Activated effector memory CD4-positive, alpha-beta T cell treated with Interleukin-2 at 50 U/mL for 16 hours (primary cell): ENCODE measurements around the gene OCSTAMP.

ENCODE experiments used
- DNase-seq: peaks from one replicate; pipeline ENCODE4 v3.0.0-alpha.2; 2020

Gene OCSTAMP

GRCh38 chr20:46551522-46552381 lies 1.3 kb upstream of the OCSTAMP start:
- no peak for DNase-seq

DNA sequence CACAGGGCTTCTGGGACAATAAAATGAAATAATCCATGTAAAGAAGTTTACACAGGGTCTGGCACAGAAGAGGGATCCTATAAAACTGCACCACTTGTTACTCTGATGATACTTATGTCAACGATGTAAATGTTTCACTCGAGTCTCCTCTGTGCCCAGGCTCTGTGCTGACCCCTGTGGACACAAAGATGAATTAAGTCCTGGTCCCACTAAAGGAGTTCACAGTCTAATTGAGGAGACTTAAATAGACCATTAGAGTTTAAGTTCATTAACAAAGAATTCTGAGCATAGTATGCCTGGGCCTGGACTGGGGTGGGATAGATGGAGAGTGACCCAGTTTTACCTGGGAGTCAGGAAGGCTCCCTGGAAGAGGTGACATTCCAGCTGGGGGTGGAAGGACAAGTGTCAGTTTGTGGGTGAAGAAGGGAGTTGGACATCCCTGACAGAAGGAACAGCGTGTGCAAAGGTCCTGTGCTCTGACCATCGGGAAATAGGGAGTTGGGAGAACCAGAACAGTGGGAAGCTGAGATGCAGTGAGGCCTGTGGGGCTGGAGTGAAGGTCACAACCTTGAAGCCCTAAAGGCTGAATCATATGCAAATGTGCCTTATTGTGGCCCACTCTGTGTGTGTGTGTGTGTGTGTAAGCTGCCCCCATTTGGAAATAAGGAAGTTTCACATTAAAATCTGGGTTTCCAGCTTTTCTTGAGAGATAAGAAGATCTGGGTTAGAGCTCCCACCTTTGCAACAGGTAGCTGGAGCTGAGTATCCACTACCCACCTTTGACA lies 1.1 kb downstream of the OCSTAMP start:
- no peak for DNase-seq

- no peak for DNase-seq
These were observed 1.8 kb downstream of the OCSTAMP start for GRCh38 chr20:46548688-46549087.

GRCh38 chr20:46547995-46548394 lies 2.5 kb downstream of the OCSTAMP start:
- DNase-seq, result no peak

DNA sequence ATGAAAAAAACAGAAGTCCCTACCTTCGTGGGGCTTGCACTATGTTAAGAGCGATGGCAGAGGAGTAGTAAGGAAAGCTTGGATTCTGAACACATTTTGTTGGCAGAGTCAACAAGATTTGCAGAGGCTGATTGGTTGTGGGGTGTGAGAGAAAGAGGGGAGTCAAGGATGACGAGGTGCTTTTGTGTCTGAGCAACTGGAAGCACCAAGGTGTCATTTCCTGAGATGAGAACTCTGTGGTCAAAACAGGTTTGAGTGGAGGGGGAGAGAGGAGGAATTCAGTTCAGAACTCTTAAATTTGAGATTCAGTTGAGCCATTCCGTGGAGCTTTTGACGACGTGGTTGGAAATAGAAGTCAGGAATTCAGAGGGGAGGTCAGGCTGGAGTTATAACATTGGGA lies 3.5 kb downstream of the OCSTAMP start:
- no peak for DNase-seq

DNA sequence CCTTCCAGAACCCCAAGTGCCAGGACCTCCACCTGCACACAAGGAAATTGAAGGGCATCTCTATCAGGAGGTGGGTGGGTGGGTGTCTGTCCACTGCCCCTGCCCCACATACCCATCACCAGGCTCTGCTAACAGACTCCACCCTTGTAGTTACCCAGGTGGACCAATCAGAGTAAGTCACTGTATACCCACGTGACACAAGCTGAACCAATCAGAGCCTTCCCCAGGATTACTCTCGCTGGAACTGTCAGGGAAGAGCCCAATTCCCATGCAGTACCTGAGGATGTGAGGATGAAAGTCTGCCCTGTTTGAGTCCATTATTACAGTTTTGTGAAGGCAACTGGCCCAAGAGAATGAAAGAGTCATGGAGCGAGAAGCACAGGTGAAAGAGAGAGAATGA lies 4.2 kb downstream of the OCSTAMP start:
- no peak for DNase-seq

GRCh38 chr20:46545827-46546138 lies 4.7 kb downstream of the OCSTAMP start:
- DNase-seq, result no peak

- DNase-seq, result no peak
These were observed 5.2 kb downstream of the OCSTAMP start for GRCh38 chr20:46545077-46545826.

GRCh38 chr20:46544576-46544975 lies 5.9 kb downstream of the OCSTAMP start:
- DNase-seq, result no peak

DNA sequence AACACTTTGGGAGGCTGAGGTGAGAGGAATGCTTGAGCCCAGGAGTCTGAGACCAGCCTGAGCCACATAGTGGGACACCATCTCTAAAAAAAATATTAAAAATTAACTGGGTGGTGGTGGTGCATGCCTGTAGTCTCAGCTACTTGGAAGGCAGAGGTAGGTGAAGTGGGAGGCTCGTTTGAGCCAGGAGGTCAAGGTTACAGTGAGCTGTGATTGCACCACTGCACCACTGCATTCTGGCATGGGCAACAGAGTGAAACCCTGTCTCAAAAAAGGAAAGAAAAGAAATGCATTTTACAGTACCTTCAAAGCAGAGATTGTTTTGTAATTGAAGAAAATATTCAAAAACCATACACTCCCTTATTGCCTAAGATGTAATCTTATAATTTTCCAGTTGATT lies 6.5 kb downstream of the OCSTAMP start:
- DNase-seq, result no peak

GRCh38 chr20:46543033-46543432 lies 7.4 kb downstream of the OCSTAMP start:
- no peak for DNase-seq

DNA sequence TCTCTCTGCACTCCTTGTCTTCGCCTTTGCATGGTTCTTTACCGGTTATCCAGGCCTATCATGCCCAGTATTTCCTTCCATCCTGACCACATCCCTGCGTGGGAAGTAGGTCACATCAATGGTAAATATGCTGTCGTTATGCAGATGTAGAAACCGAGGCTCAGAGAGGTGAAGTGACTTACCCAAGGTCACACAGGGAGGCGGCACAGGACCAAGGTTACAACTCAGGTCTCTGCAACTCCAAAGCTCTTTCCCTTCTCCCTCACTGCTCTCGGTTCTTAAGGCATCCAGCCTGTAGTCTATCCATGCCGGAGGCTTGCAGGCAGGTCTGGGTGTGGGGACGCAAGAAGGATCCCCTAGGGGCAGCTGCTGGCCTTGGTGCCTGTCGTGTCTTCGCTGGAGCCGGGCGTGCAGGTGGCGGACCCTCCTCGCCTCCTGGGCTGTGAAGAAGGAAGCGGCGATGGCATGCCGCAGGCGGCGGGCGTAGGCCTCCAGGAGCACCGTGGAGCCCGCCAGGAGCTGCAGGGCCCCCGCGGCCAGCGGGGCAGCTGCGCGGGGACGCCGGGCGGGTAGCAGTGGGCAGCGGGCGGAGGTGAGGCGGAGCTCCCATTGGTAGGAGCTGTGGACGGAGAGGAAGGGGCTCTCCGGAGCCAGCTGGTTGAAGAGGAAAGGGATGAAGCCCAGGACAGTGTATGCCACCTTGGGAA lies 9.1 kb downstream of the OCSTAMP start:
- no peak for DNase-seq

DNA sequence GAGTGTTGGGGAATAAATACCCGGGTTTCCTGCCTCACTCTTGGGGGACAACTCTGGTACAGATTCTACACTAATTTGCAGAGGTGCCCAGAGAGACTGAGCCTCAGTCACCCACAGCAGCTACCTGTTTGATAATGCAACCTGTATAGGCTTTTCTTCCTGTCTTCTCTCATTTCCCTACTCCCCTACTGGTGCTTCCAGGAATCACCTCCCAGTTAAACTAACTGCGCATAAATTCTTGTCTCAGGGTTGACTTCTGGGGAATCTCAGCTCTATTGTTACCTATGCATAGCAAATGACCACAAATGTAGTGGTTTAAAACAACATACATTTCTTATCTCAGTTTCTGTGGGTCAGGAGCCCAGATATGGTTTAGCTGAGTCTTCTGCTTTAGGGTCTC lies 11.3 kb downstream of the OCSTAMP start:
- no peak for DNase-seq

- DNase-seq, result no peak
These were observed 19.8 kb downstream of the OCSTAMP start for GRCh38 chr20:46530640-46531039.

DNA sequence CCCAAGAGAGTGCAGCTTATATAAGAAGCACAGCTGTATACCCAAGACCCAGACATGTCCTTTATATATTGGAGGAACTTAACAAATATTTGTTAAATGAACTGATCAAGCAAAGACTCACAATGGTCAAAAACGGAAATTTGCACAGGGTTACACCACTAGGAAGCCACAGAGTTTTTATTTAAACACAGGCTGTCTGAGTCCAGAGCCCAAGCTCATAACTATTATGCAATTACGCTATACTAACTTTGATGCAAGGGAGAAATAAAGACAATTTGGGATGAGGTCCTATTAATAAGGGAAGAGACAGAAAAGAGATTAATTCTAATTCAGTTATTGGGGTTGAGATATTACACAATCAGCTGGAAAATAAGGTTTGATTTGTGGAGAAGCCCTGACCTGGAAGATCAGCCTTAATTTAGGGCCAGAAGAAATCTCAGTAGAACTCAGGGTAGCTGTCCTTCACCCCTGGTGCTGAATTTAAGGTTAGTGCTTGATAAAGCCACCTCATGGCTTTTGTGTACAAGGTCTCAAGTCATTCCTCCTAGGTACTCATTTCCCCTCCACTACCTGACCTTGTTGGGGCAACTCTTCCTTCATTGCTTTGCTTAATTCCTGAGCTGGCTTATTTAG lies 26.6 kb downstream of the OCSTAMP start:
- no peak for DNase-seq

- no peak for DNase-seq
These were observed 27.3 kb downstream of the OCSTAMP start for GRCh38 chr20:46523108-46523507.

DNA sequence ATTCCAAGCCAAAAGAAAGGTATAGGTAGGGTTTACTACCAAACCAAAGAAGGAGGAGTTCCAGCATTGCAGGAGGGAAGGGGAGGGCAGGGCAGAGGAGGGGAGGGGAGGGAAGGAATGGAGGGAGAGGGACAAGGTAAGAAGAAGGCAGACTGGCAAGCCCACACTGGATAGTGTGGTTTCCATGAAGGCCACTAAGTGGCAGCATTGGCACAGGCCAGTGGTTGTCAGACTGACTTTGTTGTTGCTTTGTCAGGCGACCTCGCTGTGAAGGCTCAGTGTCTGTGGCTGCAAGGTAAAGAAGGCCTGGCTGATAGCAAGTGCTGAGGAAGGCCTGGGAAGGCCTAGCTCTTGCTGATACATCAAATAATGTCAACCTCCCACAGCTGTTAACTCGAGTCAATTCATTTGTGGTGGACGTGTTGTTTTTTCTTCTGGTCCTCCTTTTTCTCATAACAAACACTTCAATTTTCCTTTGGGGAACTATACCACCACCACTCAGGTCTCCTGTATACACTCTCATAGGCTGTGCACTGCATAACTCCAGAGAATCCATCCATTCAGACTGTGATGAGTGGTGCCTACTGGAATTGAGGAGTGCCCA lies 29.4 kb downstream of the OCSTAMP start:
- peak; percentile 16 for DNase-seq

- no peak for DNase-seq
These were observed 29.9 kb downstream of the OCSTAMP start for GRCh38 chr20:46520540-46520939.

- no peak for DNase-seq
These were observed 30.9 kb downstream of the OCSTAMP start for GRCh38 chr20:46519471-46520068.

DNA sequence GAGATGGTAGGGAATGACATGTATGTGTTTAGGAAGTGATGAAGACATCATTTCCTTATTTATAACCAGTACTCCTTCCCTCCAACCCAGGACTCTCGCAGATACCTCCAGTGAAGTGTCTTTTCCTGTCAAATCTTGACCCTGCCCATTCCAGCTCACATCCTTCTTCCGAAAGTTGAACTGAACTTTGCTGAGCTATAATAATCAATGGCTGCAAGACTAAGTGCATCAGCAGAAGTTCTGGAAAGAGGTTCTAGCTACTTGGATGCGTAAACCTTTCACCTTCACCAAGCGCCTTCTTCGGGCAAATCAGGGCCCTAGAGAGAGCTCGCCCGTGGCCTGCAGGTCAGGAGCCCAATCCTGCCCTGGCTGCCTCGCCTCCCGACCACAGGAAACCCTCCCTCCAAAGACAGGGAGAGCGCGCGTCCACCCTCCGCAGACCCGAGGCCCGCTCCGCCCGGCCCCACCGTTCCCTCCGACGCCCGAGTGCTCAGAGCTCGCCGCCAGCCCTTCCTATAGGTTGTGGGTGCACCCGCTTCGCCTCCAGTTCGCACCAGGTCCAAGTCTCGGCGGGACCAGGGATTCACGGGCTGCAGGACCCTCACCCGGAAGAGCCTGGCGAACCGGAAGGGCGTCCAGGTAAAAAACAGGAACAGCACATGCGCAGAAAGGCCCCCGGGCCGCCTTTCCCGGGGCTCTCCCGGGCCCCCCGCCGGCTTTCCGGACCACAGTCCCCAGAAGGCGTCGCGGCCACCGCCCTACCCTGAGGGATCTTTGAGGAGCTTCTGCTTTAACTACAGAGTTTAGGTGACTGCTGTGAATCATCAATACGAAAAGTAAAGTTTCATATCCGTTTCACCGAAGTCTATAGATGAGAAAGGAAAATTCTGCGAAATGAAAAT lies 37.3 kb downstream of the OCSTAMP start, which contains the start of gene ZNF334:
ZNF334 (minus strand) TSS at position 617 of the 902 bp plus-strand sequence. CDS start 1,457 bp downstream, outside the sequence.
- no peak for DNase-seq
